HG03521 (cell line): ENCODE results near the gene ZNF543.
"Not testable (repeated sequence)": the region's sequence is repeated elsewhere in the genome, so short reads cannot be mapped to it uniquely, and the experiment has no call there.

Experiments
- ATAC-seq: cut with Tn5 transposase; IDR thresholded peaks from one replicate; pipeline ENCODE4 v1.9.1; 2021; ENCODE audit warnings: mild to moderate bottlenecking, moderate library complexity; ENCODE audit not compliant: unreplicated experiment

Gene ZNF543

GRCh38 chr19:57319869-57320179 is 448 bp upstream of the ZNF543 start:
- ATAC-seq = no peak

DNA sequence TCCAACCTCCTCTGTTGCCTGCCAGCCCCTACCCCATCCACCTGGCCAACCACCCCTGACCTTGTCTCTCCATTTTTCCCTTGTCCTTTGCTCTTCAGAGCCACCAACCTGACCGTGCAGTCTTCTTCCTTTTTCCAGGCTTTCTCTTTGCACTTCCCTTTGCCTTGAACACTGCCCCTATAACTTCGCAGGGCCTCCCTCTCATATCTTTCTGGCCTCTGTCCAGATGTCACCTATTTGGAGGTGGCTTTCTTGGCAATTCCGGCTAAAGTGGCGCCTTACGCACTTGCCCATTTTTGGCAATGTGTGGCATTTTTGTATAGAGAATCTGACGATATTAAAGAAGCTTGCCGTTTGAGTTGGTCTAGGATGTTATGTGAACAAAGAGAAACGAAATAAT is 844 bp downstream of the ZNF543 start:
- ATAC-seq = no peak

- no peak for ATAC-seq
Measured at GRCh38 chr19:57321751-57322150, 1.5 kb downstream of the ZNF543 start.

- ATAC-seq = no peak
Measured at GRCh38 chr19:57324992-57325391, 4.7 kb downstream of the ZNF543 start.

- ATAC-seq = no peak
Measured at GRCh38 chr19:57327993-57328392, 7.7 kb downstream of the ZNF543 start.

DNA sequence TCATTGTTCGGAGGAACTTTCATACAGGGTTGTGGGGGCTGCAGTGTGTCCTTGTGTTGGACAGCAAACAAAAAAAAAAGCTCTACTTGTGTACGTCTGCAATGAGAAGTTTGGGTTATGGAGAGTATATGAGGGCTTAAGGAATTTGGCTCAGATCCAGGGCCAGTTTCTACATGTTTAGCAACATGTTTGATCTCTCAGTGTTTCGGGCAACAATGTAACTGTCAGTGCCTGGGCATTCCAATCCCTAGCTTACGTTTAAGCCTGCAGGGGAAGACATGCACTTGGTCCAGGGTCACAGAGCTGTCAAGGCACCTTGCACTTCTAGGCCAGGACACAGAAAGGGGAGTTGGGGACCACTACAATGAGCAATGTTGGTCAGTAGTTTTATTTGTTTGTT is 13.9 kb downstream of the ZNF543 start:
- ATAC-seq = no peak

- ATAC-seq = no peak
Measured at GRCh38 chr19:57338877-57339276, 18.6 kb downstream of the ZNF543 start.

DNA sequence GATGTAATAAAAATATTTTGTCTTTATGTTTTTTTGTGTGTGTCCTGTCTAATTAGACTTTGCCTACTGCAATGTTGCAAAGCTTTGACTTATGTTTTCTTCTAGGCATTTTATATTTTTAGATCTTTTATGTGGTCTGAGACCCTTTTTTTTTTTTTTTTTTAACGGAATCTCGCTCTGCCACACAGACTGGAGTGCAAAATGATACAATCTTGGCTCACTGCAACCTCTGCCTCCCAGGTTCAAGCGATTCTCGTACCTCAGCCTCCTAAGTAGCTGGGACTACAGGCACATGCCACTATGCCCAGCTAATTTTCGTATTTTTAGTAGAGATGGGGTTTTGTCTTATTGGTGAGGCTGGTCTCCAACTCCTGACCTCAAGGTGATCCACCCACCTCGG is 22.3 kb downstream of the ZNF543 start:
- ATAC-seq = no peak

DNA sequence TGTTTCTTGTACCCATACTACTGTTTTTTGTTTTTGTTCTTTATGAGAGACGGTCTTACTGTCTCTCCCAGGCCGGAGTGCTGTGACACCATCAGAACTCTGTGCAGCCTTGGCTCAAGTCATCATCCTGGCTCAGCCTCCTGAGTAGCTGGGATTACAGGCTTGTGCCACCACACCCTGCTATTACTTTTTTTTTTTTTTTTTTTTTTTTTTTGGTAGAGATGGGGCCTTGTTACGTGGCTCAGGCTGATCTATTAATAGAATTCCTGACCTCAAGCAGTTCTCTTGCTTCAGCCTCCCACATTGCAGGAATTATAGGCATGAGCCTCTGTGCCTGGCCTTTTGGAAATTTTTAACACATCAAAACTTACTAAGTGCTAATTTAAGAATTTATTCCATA is 27.9 kb downstream of the ZNF543 start:
- no peak for ATAC-seq

DNA sequence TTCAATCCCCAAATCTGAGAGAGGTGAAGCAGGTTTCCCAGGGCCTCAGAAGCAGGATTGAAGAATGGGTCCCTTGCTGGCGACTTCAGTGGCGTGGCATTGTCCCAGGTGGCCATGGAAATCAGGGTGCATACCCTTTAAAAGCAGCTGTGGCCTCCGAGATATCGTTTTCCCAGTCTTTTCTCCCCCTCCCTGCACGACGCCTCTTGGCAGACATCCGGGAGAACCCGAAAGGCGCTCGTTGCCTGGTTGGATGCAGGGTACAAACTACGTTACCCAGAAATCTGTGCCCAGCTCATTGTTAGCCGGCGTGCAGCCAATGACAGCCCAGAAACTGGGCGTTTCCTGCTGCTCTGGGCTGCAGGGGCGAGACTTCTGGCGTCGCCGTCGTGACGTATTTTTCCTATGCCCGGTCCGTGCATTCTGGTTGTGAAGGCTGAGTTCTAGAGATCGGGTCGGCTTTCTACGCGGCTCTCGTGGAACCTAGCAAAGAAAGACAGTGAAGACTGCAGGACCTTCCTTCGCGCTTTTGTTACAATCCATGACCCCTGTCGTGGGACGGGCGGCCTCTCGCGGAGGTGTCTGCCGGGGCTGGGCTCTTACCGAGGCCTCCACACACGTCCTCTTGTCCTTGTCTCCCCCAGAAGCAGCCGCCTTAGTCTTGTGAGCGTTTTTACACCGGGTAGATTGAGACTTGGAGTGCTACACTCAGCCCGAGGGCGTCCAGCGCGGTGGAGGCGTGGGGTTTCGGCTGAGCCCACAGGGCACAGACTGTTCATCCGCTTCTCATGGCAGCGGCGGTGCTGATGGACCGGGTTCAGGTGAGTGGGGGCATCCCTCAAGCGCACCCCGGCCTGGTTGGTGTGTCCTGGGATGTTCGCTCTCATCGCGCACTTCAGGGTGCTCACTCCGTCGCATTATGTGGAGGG is 30.9 kb downstream of the ZNF543 start, which contains the start of gene ZNF304:
ZNF304 (plus strand) TSS at position 395 of the 929 bp plus-strand sequence; CDS start at position 789, 394 bp downstream.
- peak; percentile 94 for ATAC-seq

- no peak for ATAC-seq
Measured at GRCh38 chr19:57351867-57352266, 31.6 kb downstream of the ZNF543 start.

DNA sequence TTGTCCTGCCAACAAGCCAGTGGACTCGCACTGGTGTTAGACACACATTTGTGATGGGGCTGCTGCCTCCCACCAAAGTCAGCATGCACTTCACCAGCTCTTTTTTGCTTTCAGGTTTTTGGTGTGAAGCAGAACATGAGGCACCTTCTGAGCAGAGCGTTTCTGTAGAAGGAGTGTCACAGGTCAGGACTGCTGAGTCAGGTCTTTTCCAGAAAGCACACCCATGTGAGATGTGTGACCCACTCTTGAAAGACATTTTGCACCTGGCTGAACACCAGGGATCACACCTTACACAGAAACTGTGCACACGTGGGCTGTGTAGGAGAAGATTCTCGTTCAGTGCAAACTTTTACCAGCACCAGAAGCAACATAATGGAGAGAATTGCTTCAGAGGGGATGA is 35.6 kb downstream of the ZNF543 start:
- no peak for ATAC-seq

GRCh38 chr19:57357406-57357805 is 37.1 kb downstream of the ZNF543 start:
- no peak for ATAC-seq

GRCh38 chr19:57359300-57359699 is 39.0 kb downstream of the ZNF543 start:
- ATAC-seq = no peak

GRCh38 chr19:57362419-57362818 is 42.1 kb downstream of the ZNF543 start:
- no peak for ATAC-seq

GRCh38 chr19:57362997-57363687 is 42.9 kb downstream of the ZNF543 start, which contains the start of the genes TRAPPC2B and ZNF547:
Gene TRAPPC2B (plus strand): TSS chr19:57363551. CDS start chr19:57364834, 1,283 bp downstream.
Gene ZNF547 (plus strand): TSS chr19:57363551. CDS start chr19:57368556, 5,005 bp downstream.
- peak; percentile 89 for ATAC-seq

DNA sequence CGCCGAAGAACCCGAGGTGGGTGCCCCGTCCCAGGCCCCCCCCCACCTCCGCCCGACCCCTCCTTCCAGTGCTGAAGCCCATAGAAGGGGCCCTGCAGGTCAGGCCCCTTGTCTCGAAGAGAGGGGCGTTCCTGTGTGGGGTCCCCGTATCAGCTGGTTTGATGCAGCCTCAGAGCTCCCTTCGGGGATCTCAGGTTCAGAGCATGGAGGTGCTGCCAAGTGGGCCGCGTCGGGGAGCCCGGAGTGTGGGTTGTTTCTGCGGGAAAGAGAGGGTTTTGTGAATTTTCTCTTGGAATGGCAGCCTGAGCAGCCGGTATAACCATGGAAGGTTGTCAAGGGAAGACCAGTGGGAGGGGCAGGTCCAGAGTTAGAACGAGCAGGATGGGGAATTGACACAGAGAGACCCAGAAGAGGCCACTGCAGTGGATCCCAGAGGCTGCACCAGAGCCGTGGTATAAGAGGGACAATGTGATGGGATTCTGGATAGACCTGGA is 43.5 kb downstream of the ZNF543 start:
- ATAC-seq = peak; percentile 1

DNA sequence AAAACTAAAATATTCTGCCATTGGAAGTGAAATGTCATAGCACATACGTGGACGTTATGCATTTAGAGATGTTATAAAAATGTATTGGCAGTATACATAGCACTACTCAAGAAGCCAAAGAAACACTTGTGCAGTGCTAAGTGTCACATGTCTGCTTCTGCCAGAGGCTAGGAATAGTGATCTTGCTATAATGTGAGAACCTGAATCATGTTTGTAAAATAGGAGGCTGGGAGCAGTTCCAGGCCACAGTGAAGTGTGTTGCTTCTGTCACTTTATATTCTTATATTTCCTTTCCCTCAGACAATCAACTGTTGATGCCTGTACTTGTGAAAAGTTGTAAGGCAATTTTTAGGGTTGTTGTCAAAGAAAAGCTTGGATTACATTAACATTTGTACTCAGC is 46.5 kb downstream of the ZNF543 start:
- no peak for ATAC-seq

DNA sequence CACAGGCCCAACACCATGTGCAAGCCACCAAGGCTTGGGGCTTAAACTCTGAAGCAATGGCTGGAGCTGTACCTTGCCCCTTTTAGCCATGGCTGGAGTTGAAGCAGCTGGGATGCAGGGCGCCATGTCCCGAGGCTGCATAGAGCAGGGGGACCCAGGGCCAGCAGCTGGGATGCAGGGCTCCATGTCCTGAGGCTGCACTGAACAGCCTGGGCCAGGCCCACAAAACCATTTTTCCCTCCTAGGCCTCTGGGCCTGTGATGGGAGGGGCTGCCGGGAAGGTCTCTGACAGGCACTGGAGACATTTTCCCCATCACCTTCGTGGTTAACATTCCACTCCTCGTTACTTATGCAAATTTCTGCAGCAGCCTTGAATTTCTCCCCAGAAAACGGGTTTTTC is 53.9 kb downstream of the ZNF543 start:
- no peak for ATAC-seq

GRCh38 chr19:57374647-57375046 is 54.4 kb downstream of the ZNF543 start:
- ATAC-seq = not testable (repeated sequence)

DNA sequence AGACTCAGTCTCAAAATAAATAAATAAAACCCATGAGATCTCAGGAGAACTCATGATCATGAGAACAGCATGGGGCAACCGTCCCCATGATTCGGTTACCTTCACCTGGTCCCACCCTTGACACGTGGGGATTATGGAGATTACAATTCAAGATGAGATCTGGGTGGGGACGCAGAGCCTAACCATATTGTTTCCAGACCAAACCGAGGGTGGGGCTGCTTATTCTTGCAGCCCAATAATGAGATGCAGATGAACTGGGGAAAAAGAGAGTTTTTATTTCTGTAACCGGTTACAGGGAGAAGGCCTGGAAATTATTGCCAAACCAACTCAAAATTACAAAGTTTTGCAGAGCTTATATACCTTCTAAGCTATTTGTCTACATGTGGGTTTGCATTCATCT is 55.9 kb downstream of the ZNF543 start:
- ATAC-seq = no peak
